Cardiac fibroblast (primary cell): Measurements from ENCODE around the gene CRYZ.

Experiments used
- DNase-seq, 2 donors: peaks; one replicate each; pipeline versions ENCODE4 v3.0.0 to v3.0.0-alpha.2; 2010; ENCODE audit warnings: low read depth in 2 of 2
- H3K4me3 ChIP-seq, 2 donors: replicated peaks in 1 of 2; 1 replicate in 1 of 2; 2 replicates in 1 of 2; pipeline ENCODE4 v1.5.1; 2011; ENCODE audit warnings: low read depth in 2 of 2, low read length in 2 of 2, mild to moderate bottlenecking in 2 of 2, moderate library complexity in 1 of 2
- TF ChIP-seq, protein P1 (sequence below): IDR thresholded peaks from one replicate; pipeline ENCODE4 v1.5.1; 2011; ENCODE audit warnings: low read depth, mild to moderate bottlenecking, low read length, inconsistent platforms

CRYZ gene, protein sequence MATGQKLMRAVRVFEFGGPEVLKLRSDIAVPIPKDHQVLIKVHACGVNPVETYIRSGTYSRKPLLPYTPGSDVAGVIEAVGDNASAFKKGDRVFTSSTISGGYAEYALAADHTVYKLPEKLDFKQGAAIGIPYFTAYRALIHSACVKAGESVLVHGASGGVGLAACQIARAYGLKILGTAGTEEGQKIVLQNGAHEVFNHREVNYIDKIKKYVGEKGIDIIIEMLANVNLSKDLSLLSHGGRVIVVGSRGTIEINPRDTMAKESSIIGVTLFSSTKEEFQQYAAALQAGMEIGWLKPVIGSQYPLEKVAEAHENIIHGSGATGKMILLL

DNA sequence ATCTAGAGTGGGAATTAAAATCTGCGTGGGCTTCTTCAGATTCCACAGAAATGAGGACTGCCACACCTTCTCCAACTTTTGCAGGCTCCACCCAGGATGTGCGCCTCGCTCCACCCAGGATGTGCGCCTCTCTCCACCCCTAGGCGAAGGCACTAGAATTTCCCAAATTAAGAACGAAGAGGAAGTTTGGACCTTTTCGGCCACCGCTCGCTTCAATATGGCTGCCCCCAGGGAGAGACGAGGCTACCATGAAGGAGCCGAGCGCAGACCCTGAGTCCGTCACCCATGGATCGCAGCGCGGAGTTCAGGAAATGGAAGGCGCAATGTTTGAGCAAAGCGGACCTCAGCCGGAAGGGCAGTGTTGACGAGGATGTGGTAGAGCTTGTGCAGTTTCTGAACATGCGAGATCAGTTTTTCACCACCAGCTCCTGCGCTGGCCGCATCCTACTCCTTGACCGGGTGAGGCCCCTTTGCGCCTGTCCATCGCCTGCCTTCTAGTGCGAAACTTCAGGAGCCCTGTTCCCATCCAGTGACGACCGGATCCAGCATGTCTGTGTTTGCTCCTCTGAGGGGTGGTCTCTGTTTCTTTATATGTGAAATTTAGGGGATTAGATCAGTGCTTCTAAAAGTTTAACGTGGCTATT, at the start of gene CRYZ, which contains the start of gene TYW3:
Gene CRYZ (minus strand): TSS at position 91 of the 644 bp plus-strand sequence. CDS start 8,229 bp downstream, outside the sequence.
Gene TYW3 (plus strand): TSS at position 193 of the 644 bp plus-strand sequence. CDS start 93 bp downstream, at position 286.
- TF ChIP-seq, protein P1, sequence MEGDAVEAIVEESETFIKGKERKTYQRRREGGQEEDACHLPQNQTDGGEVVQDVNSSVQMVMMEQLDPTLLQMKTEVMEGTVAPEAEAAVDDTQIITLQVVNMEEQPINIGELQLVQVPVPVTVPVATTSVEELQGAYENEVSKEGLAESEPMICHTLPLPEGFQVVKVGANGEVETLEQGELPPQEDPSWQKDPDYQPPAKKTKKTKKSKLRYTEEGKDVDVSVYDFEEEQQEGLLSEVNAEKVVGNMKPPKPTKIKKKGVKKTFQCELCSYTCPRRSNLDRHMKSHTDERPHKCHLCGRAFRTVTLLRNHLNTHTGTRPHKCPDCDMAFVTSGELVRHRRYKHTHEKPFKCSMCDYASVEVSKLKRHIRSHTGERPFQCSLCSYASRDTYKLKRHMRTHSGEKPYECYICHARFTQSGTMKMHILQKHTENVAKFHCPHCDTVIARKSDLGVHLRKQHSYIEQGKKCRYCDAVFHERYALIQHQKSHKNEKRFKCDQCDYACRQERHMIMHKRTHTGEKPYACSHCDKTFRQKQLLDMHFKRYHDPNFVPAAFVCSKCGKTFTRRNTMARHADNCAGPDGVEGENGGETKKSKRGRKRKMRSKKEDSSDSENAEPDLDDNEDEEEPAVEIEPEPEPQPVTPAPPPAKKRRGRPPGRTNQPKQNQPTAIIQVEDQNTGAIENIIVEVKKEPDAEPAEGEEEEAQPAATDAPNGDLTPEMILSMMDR: peak; percentile 0
- peak within 1 kb of the TSS; percentile 68 to 75 for H3K4me3 ChIP-seq
- peak; percentile 95 to 96 for DNase-seq

DNA sequence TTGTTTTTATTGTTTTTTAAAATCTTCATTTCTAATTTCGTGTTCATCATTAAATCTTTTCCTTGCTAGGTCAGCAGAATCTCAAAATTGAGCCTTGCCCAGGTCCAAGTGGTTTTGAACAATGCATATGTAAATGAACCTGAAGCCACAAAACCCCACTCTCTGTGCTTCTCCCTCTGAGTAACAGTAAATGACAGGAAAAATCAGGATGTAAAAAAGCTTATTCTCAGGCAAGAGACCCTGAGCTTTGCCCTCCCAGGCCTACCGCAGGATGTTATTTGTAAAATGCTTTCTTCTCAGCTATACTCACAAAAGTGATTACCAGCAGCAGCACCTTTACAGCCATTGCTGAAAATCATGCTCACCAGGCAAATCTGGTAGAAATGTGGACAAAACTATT, 47.7 kb upstream of the CRYZ start:
- TF ChIP-seq, protein P1: no peak
- DNase-seq: no peak
- H3K4me3 ChIP-seq: no peak overlapping the region

DNA sequence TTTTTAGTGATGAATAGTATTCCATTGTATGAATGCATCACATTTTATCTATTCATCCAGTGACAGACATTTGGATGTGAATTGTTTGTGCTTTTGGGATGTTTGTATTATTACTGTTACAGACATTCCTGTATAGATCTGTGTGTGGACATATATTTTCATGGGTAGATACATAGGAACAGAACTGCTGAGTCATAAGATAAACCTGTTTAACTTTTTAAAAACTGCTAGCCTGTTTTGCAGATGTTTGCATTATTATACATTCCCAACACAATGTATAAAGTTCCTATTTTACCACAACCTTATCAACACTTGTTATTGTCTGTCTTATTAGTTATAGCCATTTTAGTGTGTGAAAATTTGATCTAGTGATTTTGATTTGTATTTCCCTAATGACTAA, 46.9 kb upstream of the CRYZ start:
- DNase-seq: no peak
- no peak overlapping the region for H3K4me3 ChIP-seq
- TF ChIP-seq, protein P1: no peak

DNA sequence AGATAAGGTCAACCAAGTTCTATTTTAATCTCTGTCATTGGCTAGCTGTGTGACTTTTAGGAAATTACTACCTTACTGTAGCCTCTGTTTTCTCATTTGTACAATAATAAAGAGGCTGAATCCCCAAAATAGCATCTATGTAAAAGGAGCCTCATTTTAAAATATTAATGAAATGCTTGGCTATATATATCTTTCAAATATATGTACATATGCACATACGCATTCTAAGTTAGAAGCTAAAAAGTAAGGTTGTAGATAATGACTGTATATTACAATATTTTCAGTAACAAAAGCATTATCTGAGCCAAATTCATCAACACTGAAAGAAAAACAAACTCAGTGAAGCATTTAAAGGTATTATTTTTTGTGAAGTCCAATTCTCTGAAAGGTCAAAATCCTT, 44.7 kb upstream of the CRYZ start:
- TF ChIP-seq, protein P1: no peak

DNA sequence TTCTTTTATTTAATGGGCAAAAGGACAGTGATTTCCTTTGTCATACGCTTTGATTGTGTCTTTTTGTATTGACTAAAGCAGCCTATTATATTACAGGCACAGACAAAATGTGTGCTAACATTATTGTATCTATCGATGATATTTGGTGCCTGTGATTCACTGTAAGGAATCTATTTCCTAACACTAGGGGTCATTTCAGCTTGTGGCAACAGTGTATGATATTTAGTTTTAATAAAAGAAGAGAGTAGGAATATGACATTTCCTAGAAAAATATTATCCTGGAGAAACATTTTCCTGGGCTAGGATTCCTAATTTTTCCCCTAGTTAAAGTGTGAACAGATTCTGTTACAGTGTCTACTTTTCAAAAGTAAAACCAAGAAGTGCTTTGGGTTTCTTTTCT, 42.9 kb upstream of the CRYZ start:
- H3K4me3 ChIP-seq: no peak overlapping the region

More for the DNA sequence above, 44.7 kb upstream of the CRYZ start:
- DNase-seq: no peak
- H3K4me3 ChIP-seq: no peak overlapping the region

DNA sequence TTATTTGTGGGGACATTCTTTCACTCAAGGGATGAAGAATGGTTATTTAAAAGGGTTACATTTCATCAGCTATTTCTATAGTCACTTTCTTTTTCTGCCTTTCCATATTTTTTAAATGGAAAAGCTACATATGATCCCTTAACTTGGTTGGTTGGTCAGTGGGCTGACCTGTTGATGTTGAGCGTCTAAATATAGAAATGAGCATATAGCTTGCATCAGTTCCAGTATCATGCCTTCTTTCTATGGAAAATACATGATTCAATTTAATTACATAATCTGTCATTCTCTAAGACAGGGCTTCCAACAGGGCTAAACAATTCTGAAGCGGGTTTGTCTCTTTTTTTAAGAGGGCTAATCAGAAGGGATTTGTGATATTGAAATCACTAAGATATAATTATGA, 40.7 kb upstream of the CRYZ start:
- no peak for DNase-seq
- H3K4me3 ChIP-seq: no peak overlapping the region
- TF ChIP-seq, protein P1: no peak

More for the DNA sequence above, 42.9 kb upstream of the CRYZ start:
- TF ChIP-seq, protein P1: no peak
- DNase-seq: no peak
